Panc1 (cell line): ENCODE measurements around the gene ADGRB3.

ENCODE experiments used
- CTCF ChIP-seq: fragments of 450-650 bp; IDR thresholded peaks from 2 replicates; pipeline ENCODE4 v1.5.1; 2017; ENCODE audit warnings: mild to moderate bottlenecking
- POLR2AphosphoS5 ChIP-seq: IDR thresholded peaks from 2 replicates; pipeline ENCODE4 v1.6.1; 2012; ENCODE audit warnings: mild to moderate bottlenecking, low read depth, low read length, moderate library complexity
- REST ChIP-seq, 2 experiments: IDR thresholded peaks; 2 replicates each; pipeline ENCODE4 v1.6.1; 2011 to 2012; ENCODE audit warnings: low read depth in 2 of 2, control low read depth in 1 of 2, low read length in 1 of 2, mild to moderate bottlenecking in 1 of 2, moderate library complexity in 1 of 2; ENCODE audit not compliant: insufficient read depth in 1 of 2
- TCF7L2 ChIP-seq: IDR thresholded peaks from 2 replicates; pipeline ENCODE4 v1.6.1; 2011; ENCODE audit warnings: mild to moderate bottlenecking, low read depth, low read length, inconsistent platforms

- TF ChIP-seq POLR2AphosphoS5 (no peak), REST (IDR thresholded peaks at IDR 0.05; ENCODE audit: insufficient read depth in 1 of 2, low read depth in 2 of 2, low read length in 1 of 2) (no peak), CTCF (no peak), TCF7L2 (no peak)
These were observed 372.7 kb downstream of the ADGRB3 start for GRCh38 chr6:69007781-69008180.
